PC-9 (cell line): ENCODE measurements around the gene C6orf163. TPM values are rescaled to one million over a fixed set of nuclear protein-coding genes. Genes with fewer than 3 reads are reported as not detected.

Experiments
- BruUV-seq: library from RNA; stranded (reverse); fragments of 400-500 nt; replicated peaks from 2 replicates; lab custom pipeline; 2021; lab: Mats Ljungman, UMichigan
- CTCF ChIA-PET: fragments of 300-600 bp; sonication (Branson Sonifier 250); formaldehyde crosslinking; loops from one replicate; lab custom pipeline; 2022; ENCODE audit warnings: antibody characterized with exemption; lab: Charles Lee
- POLR2A ChIA-PET: fragments of 300-600 bp; sonication (Branson Sonifier 250); formaldehyde crosslinking; loops from one replicate; lab custom pipeline; 2022; ENCODE audit warnings: antibody characterized with exemption; ENCODE audit not compliant: unreplicated experiment; lab: Charles Lee
- DNase-seq, 2 experiments: peaks; one replicate each; pipeline versions ENCODE4 v3.0.0 to v3.0.0-alpha.2; 2015 to 2022; ENCODE audit warnings: mixed read lengths in 1 of 2
- H2AFZ ChIP-seq: fragments of 200-600 bp; sonication (generic); 2 replicates; pipeline ENCODE4 v1.8.1; 2017; ENCODE audit warnings: antibody characterized with exemption
- H3F3A ChIP-seq: fragments of 200-600 bp; sonication (generic); 2 replicates; pipeline ENCODE4 v1.8.1; 2017; ENCODE audit warnings: antibody characterized with exemption, mild to moderate bottlenecking, low read depth; ENCODE audit not compliant: insufficient read depth
- H3K27ac ChIP-seq: fragments of 200-600 bp; sonication (generic); 2 replicates; pipeline ENCODE4 v1.6.1; 2016; ENCODE audit warnings: mixed run types
- H3K27me3 ChIP-seq: fragments of 200-600 bp; sonication (generic); 2 replicates; pipeline ENCODE4 v1.6.1; 2016; ENCODE audit warnings: low read depth, mixed run types; ENCODE audit not compliant: insufficient read depth
- H3K36me3 ChIP-seq: fragments of 200-600 bp; sonication (generic); 2 replicates; pipeline ENCODE4 v1.6.1; 2016; ENCODE audit warnings: low read depth, mixed run types
- H3K4me1 ChIP-seq: fragments of 200-600 bp; sonication (generic); replicated peaks from 2 replicates; pipeline ENCODE4 v1.6.1; 2016; ENCODE audit warnings: mixed run types; ENCODE audit not compliant: insufficient read depth
- H3K4me2 ChIP-seq: fragments of 200-600 bp; sonication (generic); 2 replicates; pipeline ENCODE4 v1.6.1; 2017; ENCODE audit warnings: mixed run types
- H3K4me3 ChIP-seq: fragments of 200-600 bp; sonication (generic); 2 replicates; pipeline ENCODE4 v1.6.1; 2016; ENCODE audit warnings: mixed run types
- H3K79me2 ChIP-seq: fragments of 200-600 bp; sonication (generic); 2 replicates; pipeline ENCODE4 v1.6.1; 2017; ENCODE audit warnings: low read depth, mixed run types
- H3K9me2 ChIP-seq: fragments of 200-600 bp; sonication (generic); 2 replicates; pipeline ENCODE4 v1.8.1; 2017; ENCODE audit warnings: mild to moderate bottlenecking; ENCODE audit not compliant: insufficient read depth
- H3K9me3 ChIP-seq: fragments of 200-600 bp; sonication (generic); 2 replicates; pipeline ENCODE4 v1.8.1; 2016; ENCODE audit warnings: low read depth; ENCODE audit not compliant: insufficient read depth
- H4K20me1 ChIP-seq: fragments of 200-600 bp; sonication (generic); 2 replicates; pipeline ENCODE4 v1.8.1; 2017; ENCODE audit not compliant: insufficient read depth
- EZH2 ChIP-seq: fragments of 200-600 bp; sonication (generic); IDR thresholded peaks from 2 replicates; pipeline ENCODE4 v1.8.0; 2017; ENCODE audit warnings: antibody characterized with exemption, low read depth
- intact Hi-C: fragments of 100-400 bp; cut with micrococcal nuclease; formaldehyde crosslinking; loops from one replicate; pipeline ENCODE4 v1.10.0; 2022; ENCODE audit not compliant: unreplicated experiment
- total RNA-seq: library from RNA; stranded (reverse); gene quantifications from 2 replicates; pipeline ENCODE4 v1.2.3, GENCODE V29; 2021
- TF ChIP-seq, protein P1 (sequence below): fragments of 200-600 bp; sonication (generic); conservative IDR thresholded peaks from 2 replicates; pipeline ENCODE4 v1.6.1; 2017; ENCODE audit warnings: mixed run types, antibody characterized with exemption, mild to moderate bottlenecking, moderate library complexity

C6orf163 gene
- total RNA-seq, 1 experiment from 2014 or later, result 2.0 TPM

DNA sequence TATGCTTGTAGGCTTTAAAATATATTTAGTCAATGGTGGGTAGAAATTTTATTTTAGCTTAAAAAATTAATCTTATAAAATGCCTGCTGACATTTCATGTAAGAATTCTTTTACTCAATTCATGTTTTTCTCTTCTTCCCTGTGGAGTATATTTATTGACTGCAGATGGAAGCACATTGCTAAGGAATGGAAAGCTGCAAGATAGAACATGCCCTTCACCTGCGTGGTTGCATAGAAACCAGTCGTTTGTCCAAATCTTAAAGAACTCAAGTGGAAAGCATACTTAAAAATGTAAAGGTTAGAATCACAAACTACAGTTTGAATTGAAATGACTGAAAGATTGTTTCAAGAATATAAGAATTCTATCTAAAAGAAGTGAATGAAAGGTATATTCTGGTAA is 30.7 kb downstream of the C6orf163 start:
- H3K4me2 ChIP-seq, result no peak overlapping the region
- ChIA-PET POLR2A (no interaction called here), CTCF (no interaction called here)
- no peak overlapping the region for H3K27ac ChIP-seq
- no peaks in the 10 kb centered on the region for H3K79me2 ChIP-seq
- no peak overlapping the region for H2AFZ ChIP-seq
- no peaks in the 10 kb centered on the region for H3F3A ChIP-seq
- TF ChIP-seq EZH2, result no peak
- TF ChIP-seq, protein P1, sequence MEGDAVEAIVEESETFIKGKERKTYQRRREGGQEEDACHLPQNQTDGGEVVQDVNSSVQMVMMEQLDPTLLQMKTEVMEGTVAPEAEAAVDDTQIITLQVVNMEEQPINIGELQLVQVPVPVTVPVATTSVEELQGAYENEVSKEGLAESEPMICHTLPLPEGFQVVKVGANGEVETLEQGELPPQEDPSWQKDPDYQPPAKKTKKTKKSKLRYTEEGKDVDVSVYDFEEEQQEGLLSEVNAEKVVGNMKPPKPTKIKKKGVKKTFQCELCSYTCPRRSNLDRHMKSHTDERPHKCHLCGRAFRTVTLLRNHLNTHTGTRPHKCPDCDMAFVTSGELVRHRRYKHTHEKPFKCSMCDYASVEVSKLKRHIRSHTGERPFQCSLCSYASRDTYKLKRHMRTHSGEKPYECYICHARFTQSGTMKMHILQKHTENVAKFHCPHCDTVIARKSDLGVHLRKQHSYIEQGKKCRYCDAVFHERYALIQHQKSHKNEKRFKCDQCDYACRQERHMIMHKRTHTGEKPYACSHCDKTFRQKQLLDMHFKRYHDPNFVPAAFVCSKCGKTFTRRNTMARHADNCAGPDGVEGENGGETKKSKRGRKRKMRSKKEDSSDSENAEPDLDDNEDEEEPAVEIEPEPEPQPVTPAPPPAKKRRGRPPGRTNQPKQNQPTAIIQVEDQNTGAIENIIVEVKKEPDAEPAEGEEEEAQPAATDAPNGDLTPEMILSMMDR, result no peak
- H3K9me2 ChIP-seq, result no peaks in the 10 kb centered on the region
- H3K9me3 ChIP-seq, result no peaks in the 10 kb centered on the region
- H3K4me3 ChIP-seq, result no peak overlapping the region
- H3K4me1 ChIP-seq, result no peaks in the 10 kb centered on the region
- intact Hi-C loops, result no loop called here
- no peaks in the 10 kb centered on the region for H4K20me1 ChIP-seq
- H3K27me3 ChIP-seq, result no peaks in the 10 kb centered on the region
- no peak for DNase-seq
- no peaks in the 10 kb centered on the region for H3K36me3 ChIP-seq
- no TSS peak for BruUV-seq

DNA sequence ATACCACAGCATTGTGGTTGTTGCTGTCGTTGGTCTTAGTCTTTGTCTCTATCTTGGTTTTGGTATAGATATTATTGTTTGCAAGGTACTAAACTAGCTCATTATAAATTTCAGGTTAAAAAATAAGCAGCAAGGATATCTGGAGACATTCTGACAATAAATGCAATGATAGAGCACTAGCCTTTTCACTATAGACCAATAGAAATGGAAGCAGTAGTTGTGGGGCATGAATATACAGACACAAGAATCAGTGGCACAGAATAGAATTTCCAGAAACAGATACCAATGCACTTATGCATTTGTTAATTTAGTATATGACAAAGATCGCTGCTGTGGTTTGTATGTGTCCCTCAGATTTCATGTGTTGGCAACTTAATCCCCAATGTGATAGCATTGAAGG is 32.0 kb downstream of the C6orf163 start:
- H3F3A ChIP-seq, result no peaks in the 10 kb centered on the region
- DNase-seq, result no peak
- ChIA-PET POLR2A (no interaction called here), CTCF (no interaction called here)
- no peaks in the 10 kb centered on the region for H3K79me2 ChIP-seq
- H3K4me1 ChIP-seq, result no peaks in the 10 kb centered on the region
- H2AFZ ChIP-seq, result no peak overlapping the region
- no peak for TF ChIP-seq EZH2
- TF ChIP-seq, protein P1, result no peak
- no peaks in the 10 kb centered on the region for H3K36me3 ChIP-seq
- H3K4me2 ChIP-seq, result no peak overlapping the region
- no TSS peak for BruUV-seq
- H3K9me3 ChIP-seq, result no peaks in the 10 kb centered on the region
- intact Hi-C loops, result no loop called here
- no peaks in the 10 kb centered on the region for H3K27me3 ChIP-seq
- no peak overlapping the region for H3K27ac ChIP-seq
- no peaks in the 10 kb centered on the region for H4K20me1 ChIP-seq
- no peaks in the 10 kb centered on the region for H3K9me2 ChIP-seq
- H3K4me3 ChIP-seq, result no peak overlapping the region

DNA sequence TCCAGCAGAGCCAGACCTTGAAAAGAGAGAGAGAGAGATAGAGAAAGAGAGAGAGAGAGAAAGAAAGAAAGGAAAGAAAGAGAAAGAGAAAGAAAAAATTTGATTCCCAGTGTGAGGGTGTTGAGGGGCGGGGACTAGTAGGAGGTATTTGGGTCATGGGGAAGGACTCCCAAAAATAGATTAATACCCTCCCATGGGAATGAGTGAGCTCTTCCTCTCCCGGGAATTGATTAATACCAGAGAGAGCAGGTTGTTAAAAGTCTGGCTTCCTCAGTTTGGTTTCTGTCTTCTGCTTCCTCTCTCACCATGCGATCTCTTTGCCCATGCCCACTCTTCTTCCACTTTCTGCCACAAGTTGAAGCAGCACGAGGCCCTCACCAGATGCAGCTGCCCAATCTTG is 34.3 kb downstream of the C6orf163 start:
- H3K79me2 ChIP-seq, result no peaks in the 10 kb centered on the region
- no peaks in the 10 kb centered on the region for H3K9me3 ChIP-seq
- H3K9me2 ChIP-seq, result no peaks in the 10 kb centered on the region
- POLR2A ChIA-PET, result no interaction called here
- H3K4me3 ChIP-seq, result no peak overlapping the region
- CTCF ChIA-PET, result no interaction called here
- H3F3A ChIP-seq, result no peaks in the 10 kb centered on the region
- intact Hi-C loops, result no loop called here
- DNase-seq, result no peak
- H3K36me3 ChIP-seq, result no peaks in the 10 kb centered on the region
- no TSS peak for BruUV-seq
- no peak for TF ChIP-seq EZH2
- TF ChIP-seq, protein P1, result no peak
- H4K20me1 ChIP-seq, result no peaks in the 10 kb centered on the region
- no peaks in the 10 kb centered on the region for H3K27me3 ChIP-seq
- H3K4me1 ChIP-seq, result no peaks in the 10 kb centered on the region
- H3K4me2 ChIP-seq, result no peak overlapping the region
- H2AFZ ChIP-seq, result no peak overlapping the region
- no peak overlapping the region for H3K27ac ChIP-seq
